Tibial artery (tissue), 4 donors: ENCODE data around the gene SLC43A3.

Experiments used
- DNase-seq, 2 donors: peaks; one replicate each; pipeline ENCODE4 v3.0.0-alpha.2; 2019
- H3K27ac ChIP-seq, 2 donors: fragments of 200-600 bp; sonication (generic) in 1 of 2; 1 replicate in 1 of 2; 2 replicates in 1 of 2; pipeline ENCODE4 v1.5.1; 2018 to 2019; ENCODE audit warnings: mild to moderate bottlenecking in 1 of 2
- H3K27me3 ChIP-seq, 2 donors: fragments of 200-600 bp; sonication (generic) in 1 of 2; one replicate each; pipeline versions ENCODE4 v1.5.1 to v1.6.0; 2016 to 2019
- H3K36me3 ChIP-seq, 3 donors: fragments of 200-600 bp; sonication (generic) in 2 of 3; one replicate each; pipeline ENCODE4 v1.5.1; 2016 to 2019; ENCODE audit warnings: mild to moderate bottlenecking in 2 of 3
- H3K4me1 ChIP-seq, 4 donors: fragments of 200-600 bp; sonication (generic) in 2 of 4; 1 replicate in 3 of 4; 2 replicates in 1 of 4; pipeline ENCODE4 v1.5.1; 2016 to 2019
- H3K4me3 ChIP-seq, 2 donors: fragments of 200-600 bp; sonication (generic) in 1 of 2; 1 replicate in 1 of 2; 2 replicates in 1 of 2; pipeline ENCODE4 v1.5.1; 2018 to 2019; ENCODE audit warnings: mild to moderate bottlenecking in 2 of 2
- H3K9me3 ChIP-seq, 3 donors: fragments of 200-600 bp; sonication (generic) in 1 of 3; one replicate each; pipeline ENCODE4 v1.5.1; 2016 to 2019
- intact Hi-C: fragments of 100-400 bp; cut with DNase I; formaldehyde crosslinking; loops from one replicate; pipeline ENCODE4 v1.15.0; 2023; ENCODE audit warnings: low total_unique reads
- TF ChIP-seq, protein P1 (sequence below), 2 experiments: fragments of 200-600 bp in 1 of 2; fragments of 450-650 bp in 1 of 2; IDR thresholded peaks; one replicate each; pipeline ENCODE4 v1.5.1; 2017 to 2019; ENCODE audit warnings: antibody characterized with exemption in 2 of 2, mild to moderate bottlenecking in 1 of 2, moderate library complexity in 1 of 2

SLC43A3 gene

DNA sequence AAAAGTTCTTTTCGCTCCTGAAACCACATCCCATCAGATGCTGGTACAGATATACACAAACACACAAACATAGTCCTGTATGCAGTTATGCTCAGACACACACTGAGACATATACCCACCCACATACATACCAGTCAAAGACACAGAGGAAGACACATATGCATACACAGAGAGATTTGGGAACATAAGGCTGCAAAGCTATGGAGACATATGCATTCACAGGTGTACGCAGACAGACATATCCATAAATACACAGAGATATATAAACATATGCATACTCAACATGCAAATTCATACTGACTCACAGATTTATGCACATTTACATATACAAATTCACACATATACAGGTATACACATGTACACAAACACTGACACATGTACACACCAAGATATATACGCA lies 52.0 kb downstream of the SLC43A3 start:
- H3K4me1 ChIP-seq = no peaks in the 10 kb centered on the region
- intact Hi-C loops = no loop called here
- H3K9me3 ChIP-seq = no peaks in the 10 kb centered on the region
- no peak overlapping the region for H3K27ac ChIP-seq
- H3K4me3 ChIP-seq = no peak overlapping the region
- DNase-seq = no peak
- TF ChIP-seq, protein P1, sequence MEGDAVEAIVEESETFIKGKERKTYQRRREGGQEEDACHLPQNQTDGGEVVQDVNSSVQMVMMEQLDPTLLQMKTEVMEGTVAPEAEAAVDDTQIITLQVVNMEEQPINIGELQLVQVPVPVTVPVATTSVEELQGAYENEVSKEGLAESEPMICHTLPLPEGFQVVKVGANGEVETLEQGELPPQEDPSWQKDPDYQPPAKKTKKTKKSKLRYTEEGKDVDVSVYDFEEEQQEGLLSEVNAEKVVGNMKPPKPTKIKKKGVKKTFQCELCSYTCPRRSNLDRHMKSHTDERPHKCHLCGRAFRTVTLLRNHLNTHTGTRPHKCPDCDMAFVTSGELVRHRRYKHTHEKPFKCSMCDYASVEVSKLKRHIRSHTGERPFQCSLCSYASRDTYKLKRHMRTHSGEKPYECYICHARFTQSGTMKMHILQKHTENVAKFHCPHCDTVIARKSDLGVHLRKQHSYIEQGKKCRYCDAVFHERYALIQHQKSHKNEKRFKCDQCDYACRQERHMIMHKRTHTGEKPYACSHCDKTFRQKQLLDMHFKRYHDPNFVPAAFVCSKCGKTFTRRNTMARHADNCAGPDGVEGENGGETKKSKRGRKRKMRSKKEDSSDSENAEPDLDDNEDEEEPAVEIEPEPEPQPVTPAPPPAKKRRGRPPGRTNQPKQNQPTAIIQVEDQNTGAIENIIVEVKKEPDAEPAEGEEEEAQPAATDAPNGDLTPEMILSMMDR (IDR thresholded peaks at IDR 0.05) = no peak
- H3K27me3 ChIP-seq = peaks cover 0 to 25% of the 10 kb centered on the region in 2 donors
- no peaks in the 10 kb centered on the region for H3K36me3 ChIP-seq

DNA sequence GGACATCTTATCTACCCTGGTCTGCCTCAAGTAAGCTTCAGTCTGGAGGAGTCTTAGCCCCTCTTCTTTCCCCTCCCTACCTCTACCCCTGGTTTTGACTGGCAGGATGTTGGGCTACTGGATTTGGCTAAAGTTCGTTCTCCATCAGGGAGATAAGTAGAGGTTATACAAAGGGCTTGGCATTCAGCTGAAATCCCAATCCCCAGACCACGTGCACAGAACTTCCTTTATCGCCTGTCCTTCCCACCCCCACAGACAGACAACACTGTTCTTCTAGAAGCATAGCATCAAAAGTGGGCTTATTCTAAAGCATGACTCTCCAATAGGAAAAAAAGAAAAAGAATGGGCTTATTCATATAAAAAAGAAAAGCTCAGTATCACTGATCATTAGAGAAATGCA lies 53.8 kb downstream of the SLC43A3 start:
- Histone ChIP-seq H3K27me3 (peaks cover 0 to 29% of the 10 kb centered on the region in 2 donors), H3K4me1 (no peaks in the 10 kb centered on the region), H3K9me3 (no peaks in the 10 kb centered on the region), H3K4me3 (no peak overlapping the region), H3K36me3 (no peaks in the 10 kb centered on the region), H3K27ac (no peak overlapping the region)
- TF ChIP-seq, protein P1 (IDR thresholded peaks at IDR 0.05) = no peak
- intact Hi-C loops = no loop called here
- DNase-seq = no peak

DNA sequence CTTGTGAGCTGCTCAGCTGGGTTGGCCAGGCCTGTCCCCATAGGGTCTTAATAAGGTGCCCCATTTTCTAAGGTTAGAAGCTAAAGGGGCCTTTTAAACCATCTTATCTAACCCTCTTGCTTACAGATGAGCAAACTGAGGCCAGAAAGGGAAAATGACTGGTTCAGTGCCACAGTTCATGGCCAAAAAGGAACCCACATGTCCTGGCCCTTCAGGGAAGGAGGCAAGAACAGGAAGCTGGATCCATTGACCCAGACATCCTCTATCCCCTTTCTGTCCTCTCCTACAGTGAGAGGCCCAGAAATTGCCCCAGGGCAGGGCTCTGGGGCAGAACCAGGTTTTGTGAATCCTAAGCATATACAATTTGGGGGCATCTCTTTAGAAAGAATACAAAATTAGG lies 56.0 kb downstream of the SLC43A3 start:
- H3K4me1 ChIP-seq = no peaks in the 10 kb centered on the region
- no peak for DNase-seq
- intact Hi-C loops = no loop called here
- TF ChIP-seq, protein P1 (IDR thresholded peaks at IDR 0.05) = no peak
- H3K27me3 ChIP-seq = peaks cover 0 to 20% of the 10 kb centered on the region in 2 donors
- H3K9me3 ChIP-seq = no peaks in the 10 kb centered on the region
- H3K4me3 ChIP-seq = no peak overlapping the region
- no peaks in the 10 kb centered on the region for H3K36me3 ChIP-seq
- H3K27ac ChIP-seq = no peak overlapping the region

DNA sequence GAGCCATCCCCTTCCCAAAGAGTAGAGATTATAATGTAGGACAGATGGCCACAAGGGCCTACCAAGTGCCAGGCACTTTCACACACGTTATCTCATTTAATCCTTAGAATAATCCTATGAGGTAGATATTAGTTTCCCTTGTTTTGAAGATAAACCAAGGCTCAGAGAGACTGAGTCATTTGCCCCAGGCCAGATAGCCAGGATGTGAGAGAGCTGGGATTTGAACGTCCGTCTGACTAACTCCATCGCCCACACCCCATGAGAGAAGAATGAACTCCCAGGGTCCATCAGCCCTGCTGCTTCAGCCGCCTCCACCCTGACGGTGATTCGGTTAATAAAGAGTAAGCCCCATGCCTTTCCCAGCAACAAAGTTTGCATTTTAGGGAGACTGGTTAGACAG lies 56.7 kb downstream of the SLC43A3 start:
- no peak overlapping the region for H3K4me3 ChIP-seq
- no peaks in the 10 kb centered on the region for H3K4me1 ChIP-seq
- H3K36me3 ChIP-seq = no peaks in the 10 kb centered on the region
- intact Hi-C loops = no loop called here
- TF ChIP-seq, protein P1 (IDR thresholded peaks at IDR 0.05) = no peak
- DNase-seq = no peak
- peaks cover 0 to 20% of the 10 kb centered on the region in 2 donors for H3K27me3 ChIP-seq
- H3K27ac ChIP-seq = no peak overlapping the region
- H3K9me3 ChIP-seq = no peaks in the 10 kb centered on the region

DNA sequence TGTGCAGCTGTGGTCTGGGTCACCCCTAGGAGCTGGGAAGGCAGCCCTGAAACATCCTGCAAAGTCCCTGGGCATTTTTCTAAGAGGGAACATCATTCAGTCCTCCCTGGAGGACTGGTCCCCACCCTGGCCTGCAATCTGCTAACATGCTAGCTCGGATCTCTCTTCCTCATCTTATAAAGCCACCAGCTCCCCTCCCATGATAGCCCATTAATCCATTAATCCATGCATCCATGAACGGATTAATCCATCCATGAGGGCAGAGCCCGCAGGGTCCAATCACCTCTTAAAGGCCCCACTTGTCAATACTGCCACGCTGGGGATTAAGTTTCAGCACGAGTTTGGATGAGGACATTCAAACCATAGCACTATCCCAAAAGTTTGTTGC lies 58.1 kb downstream of the SLC43A3 start:
- TF ChIP-seq, protein P1 (IDR thresholded peaks at IDR 0.05) = no peak
- DNase-seq = no peak
- intact Hi-C loops = no loop called here

More for the DNA sequence above, 58.1 kb downstream of the SLC43A3 start:
- Histone ChIP-seq H3K36me3 (no peaks in the 10 kb centered on the region), H3K27me3 (peaks cover 0 to 20% of the 10 kb centered on the region in 2 donors), H3K4me3 (no peak overlapping the region), H3K9me3 (no peaks in the 10 kb centered on the region), H3K27ac (no peak overlapping the region), H3K4me1 (no peaks in the 10 kb centered on the region)
